NCI-H1417 (cell line): ENCODE results near the gene GALNT12.

Experiments used
- DNase-seq, 3 experiments: peaks; one replicate each; lab custom pipeline; 2025; lab: John Stamatoyannopoulos, UW

Gene GALNT12

GRCh38 chr9:98880311-98881015, 73.0 kb downstream of the GALNT12 start:
- DNase-seq: no peak

- no peak for DNase-seq
Observed at GRCh38 chr9:98881356-98881755, 73.9 kb downstream of the GALNT12 start.

- DNase-seq: no peak
Observed at GRCh38 chr9:98881836-98882568, 74.5 kb downstream of the GALNT12 start.

- no peak for DNase-seq
Observed at GRCh38 chr9:98882569-98882923, 75.1 kb downstream of the GALNT12 start.

- DNase-seq: no peak
Observed at GRCh38 chr9:98883276-98883675, 75.8 kb downstream of the GALNT12 start.

- no peak for DNase-seq
Observed at GRCh38 chr9:98884849-98885248, 77.4 kb downstream of the GALNT12 start.

- DNase-seq: no peak
Observed at GRCh38 chr9:98885575-98886295, 78.3 kb downstream of the GALNT12 start.

GRCh38 chr9:98886691-98887229, 79.3 kb downstream of the GALNT12 start:
- DNase-seq: no peak

GRCh38 chr9:98887918-98888510, 80.5 kb downstream of the GALNT12 start:
- peak in 2 of 3 experiments; percentile 33 to 80 for DNase-seq

GRCh38 chr9:98888801-98889421, 81.4 kb downstream of the GALNT12 start:
- no peak for DNase-seq

- DNase-seq: peak in 2 of 3 experiments; percentile 53 to 80
Observed at GRCh38 chr9:98890256-98890655, 82.8 kb downstream of the GALNT12 start.

GRCh38 chr9:98892288-98892687, 84.8 kb downstream of the GALNT12 start:
- no peak for DNase-seq

GRCh38 chr9:98892690-98893089, 85.2 kb downstream of the GALNT12 start:
- no peak for DNase-seq

GRCh38 chr9:98894171-98894570, 86.7 kb downstream of the GALNT12 start:
- DNase-seq: no peak

GRCh38 chr9:98894761-98895160, 87.3 kb downstream of the GALNT12 start:
- no peak for DNase-seq

GRCh38 chr9:98896632-98897031, 89.2 kb downstream of the GALNT12 start:
- DNase-seq: no peak

- DNase-seq: no peak
Observed at GRCh38 chr9:98897745-98898144, 90.3 kb downstream of the GALNT12 start.

GRCh38 chr9:98899408-98900056, 92.1 kb downstream of the GALNT12 start:
- peak in 1 of 3 experiments; percentile 35 for DNase-seq
